HUDEP-2 (cell line): ENCODE measurements around the gene HERC5.
"Not testable (repeated sequence)": the region's sequence is repeated elsewhere in the genome, so short reads cannot be mapped to it uniquely, and the experiment has no call there.

Experiments used
- DNase-seq, 76 experiments: peaks; one replicate each; lab custom pipeline; 2025; ENCODE audit not compliant: unreplicated experiment in 76 of 76; lab: John Stamatoyannopoulos, UW

The HERC5 gene

DNA sequence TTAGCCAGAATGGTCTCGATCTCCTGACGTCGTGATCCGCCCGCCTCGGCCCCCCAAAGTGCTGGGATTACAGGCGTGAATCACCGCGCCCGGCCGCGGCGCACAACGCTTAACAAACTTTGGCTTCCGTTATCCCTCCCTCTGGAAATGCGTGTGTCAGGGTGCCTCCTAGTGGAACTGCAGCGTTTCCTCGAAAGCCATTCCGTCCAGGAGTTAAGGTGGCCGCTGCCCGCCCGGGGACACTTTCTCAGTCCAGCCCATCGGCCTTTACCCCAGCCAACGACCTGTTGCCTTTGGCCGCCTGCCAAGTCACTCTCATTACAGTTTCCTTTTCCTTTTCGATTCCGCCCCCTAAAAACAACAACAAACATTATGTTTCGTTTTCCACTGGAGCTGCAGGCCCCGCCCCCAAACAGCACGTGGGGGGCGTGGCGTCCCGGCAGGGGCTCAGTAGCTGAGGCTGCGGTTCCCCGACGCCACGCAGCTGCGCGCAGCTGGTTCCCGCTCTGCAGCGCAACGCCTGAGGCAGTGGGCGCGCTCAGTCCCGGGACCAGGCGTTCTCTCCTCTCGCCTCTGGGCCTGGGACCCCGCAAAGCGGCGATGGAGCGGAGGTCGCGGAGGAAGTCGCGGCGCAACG is at the start of gene HERC5:
Gene HERC5, plus strand, starts transcription at position 450 of the 637 bp plus-strand sequence. Its CDS starts 151 bp downstream, at position 601.
- DNase-seq, result peak in 72 of 76 experiments; percentile 7 to 87 (median 64)

DNA sequence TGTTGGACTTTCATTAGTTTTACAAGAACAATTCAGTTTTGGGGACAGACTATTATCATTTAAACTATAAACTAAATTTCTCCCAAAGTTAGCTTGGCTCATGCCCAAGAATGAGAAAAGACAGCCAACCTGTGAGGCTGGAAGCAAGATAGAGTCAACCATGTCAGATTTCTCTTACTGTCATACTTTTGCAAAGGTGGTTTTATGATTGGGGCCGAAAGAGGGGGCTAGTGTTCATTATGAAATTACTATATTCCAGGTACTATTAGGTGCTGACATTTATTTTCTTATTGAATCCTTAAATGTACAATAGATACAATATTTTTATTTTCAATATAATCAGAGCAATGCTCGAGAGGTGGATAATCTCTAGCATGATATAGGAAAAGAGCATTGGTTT is 47.7 kb upstream of the HERC5 start:
- no peak for DNase-seq

DNA sequence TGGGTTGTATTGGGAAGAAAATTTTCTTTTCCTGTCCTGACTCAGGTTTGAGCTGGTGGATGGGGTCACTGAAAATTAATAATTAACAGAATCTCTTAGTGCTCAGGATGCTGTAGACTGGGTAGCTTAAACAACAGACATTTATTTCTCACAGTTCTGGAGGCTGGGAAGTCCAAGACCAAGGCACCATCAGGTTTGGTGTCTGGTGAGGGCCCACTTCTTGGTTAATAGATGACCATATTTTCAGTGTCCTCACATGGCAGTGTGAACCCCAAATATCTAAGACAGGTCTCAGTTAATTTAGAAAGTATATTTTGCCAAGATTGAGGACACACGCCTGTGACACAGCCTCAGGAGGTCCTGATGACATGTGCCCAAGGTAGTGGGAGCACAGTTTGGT is 47.1 kb upstream of the HERC5 start:
- no peak for DNase-seq

DNA sequence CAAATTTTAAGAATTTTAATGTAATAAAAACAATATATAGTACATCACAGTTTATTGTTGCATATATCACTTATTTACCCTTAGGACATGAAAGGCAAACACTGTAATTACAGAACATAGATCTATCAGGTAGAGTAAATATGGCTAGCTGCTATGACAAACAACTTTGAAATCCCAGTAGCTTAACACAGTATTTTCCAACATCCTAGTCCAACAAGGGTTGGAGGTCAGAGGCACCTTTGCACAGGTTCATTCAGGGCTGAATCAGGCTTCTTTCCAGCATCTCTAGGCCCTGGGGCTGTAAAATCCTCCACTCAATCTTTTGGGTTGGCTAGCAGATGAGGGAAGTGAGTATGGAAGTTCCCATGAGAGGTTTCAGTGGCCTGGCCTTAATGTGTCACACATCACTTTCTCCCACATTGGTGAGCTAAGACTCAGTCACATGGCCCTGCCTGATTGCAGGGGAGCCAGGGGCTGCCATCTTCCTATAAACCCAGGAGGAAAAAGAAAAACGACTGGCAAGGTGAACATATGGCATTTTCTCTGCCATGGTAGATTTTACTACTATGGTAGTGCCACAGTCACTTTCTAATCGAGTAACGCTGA is 45.3 kb upstream of the HERC5 start:
- no peak for DNase-seq

DNA sequence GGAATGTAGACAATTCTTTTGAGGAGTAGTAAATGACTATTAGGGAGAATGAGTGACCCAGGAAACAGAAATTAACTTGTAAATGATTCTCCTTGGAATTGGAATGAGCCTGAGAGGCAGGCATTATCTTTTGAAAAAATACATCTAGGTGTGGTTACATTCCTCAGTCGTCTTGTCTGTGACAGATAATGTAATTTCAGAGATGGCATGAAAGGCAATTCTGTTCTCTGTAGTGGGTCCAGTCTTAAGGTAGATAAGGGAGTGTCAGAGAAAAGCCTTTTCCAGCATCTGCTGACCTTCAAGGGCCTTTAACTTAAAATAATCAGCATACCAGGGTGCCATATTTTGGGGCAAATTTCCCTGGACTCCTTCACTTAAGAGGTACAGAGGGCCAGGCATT is 43.1 kb upstream of the HERC5 start:
- DNase-seq, result peak in 18 of 76 experiments; percentile 2 to 67 (median 26)

DNA sequence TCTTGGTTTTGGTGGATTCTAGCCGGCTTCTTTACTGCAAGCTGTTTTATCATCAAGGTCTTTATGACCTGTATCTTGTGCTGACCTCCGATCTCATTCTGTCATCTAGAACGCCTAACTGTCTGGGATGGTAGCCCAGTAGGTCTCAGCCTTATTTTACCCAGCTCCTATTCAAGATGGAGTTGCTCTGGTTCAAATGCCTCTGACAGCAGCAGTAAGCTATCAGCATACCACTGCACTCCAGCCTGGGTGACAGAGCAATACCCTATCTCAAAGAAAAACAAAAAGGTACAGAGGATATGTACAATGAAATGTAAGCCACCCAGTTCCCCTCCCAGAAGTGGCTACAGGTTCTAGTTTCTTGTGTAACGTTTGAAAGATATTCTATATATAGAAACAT is 42.2 kb upstream of the HERC5 start:
- no peak for DNase-seq

DNA sequence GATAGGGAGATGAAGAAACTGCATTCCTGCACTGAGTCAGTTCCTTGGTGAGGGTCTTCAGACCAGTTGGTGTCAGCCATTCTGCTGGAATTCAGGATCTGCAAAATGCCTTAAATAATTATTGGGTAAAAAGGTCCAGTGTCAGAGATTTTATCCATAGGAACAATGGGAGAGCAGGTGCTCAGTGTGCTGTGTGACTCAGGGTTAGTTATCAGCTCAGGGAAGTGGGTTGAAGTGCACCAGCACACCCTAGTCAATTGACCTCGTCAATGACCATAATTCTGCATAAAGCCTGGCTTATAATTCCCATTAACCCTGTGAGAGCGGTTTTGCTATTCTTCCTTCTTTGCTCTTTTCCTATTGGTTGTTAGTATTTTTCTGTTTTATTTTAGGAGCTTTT is 40.9 kb upstream of the HERC5 start:
- no peak for DNase-seq

DNA sequence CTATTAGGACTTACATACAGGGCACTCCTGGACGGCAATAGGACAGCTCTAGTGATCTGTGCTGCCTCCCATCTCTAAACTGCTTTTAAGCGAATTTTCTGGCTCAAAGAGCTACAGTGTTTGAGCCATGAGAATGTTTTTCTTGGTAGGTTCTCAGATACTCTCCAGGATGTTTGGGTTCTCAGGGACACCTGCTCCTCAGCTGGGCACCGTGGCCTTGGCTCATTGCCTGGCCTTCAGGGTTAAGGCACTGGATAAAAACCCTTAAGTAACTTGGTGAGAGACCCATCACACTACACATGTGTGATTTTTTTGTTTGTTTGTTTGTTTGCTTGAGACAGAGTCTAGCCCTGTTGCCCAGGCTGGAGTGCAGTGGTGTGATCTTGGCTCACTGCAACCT is 38.5 kb upstream of the HERC5 start:
- DNase-seq, result no peak

DNA sequence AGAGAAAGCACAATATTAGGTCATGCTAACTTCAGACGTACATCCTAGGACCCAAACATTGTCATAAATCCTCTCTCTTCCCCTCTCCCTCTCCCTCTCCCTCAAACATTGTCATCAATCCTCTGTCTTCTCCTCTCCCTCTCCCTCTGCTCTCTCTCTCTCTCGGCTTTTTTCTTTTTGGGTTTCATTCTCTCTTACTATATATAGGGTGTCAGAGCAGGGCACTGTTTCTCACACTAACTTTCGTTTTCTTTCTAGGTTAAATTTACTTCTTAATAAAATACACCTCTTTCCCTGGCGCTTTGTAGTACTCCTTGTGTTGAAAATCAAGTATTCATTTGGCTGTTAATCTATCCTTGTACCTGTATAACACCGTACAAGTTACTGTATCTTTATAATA is 37.0 kb upstream of the HERC5 start:
- DNase-seq, result no peak

DNA sequence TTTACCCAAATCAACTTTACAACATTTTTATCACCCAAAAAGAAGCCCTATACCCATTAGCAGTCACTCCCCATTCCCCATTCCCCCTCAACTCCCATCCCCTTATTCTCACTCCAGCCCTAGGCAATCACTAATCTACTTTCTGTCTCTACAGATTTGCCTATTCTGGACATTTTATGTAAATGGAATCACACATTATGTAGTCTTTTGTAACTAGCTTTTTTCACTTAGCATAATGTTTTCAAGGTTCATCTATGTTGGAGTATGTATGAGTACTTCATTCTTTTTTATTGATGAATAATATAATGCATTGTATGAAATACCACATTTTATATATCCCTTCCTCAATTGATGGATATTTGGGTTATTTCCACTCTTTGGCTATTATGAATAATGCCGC is 36.1 kb upstream of the HERC5 start:
- no peak for DNase-seq

DNA sequence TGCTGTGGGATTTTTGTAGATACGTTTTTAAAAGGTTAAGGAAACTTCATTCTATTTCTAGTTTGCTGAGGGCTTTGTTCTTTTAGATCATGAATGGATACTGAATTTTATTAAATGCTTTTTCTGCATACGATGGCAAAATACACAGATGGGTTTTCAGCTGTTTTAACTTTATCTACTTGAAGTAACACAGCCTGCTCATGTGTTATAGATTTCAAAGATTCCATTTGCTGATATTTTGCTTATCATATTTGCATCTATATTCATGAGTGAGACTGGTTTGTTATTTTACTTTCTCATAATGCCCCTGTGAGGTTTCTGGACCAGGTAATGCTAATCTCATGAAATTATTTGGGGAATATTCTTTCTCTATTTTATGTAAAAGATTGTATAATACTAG is 34.5 kb upstream of the HERC5 start:
- no peak for DNase-seq

DNA sequence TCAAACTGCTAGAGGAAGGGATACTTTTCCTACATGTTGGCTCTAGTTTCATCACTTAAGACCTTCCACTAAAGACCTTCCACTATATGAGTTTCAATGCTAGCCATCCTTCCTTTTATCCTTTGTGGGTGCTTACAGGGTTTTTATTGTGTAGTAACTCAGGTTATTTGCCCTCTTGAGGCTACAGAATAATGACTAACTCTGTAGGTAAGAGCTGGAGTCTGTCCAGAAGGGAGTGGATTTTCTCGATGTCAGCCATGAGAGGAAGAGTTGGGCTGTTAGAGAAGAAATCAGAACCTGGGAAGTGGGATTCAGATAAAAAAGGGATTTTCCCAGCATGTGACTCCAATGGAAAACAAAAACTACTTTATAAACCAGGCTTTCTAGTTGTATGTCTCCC is 27.5 kb upstream of the HERC5 start:
- DNase-seq, result no peak

DNA sequence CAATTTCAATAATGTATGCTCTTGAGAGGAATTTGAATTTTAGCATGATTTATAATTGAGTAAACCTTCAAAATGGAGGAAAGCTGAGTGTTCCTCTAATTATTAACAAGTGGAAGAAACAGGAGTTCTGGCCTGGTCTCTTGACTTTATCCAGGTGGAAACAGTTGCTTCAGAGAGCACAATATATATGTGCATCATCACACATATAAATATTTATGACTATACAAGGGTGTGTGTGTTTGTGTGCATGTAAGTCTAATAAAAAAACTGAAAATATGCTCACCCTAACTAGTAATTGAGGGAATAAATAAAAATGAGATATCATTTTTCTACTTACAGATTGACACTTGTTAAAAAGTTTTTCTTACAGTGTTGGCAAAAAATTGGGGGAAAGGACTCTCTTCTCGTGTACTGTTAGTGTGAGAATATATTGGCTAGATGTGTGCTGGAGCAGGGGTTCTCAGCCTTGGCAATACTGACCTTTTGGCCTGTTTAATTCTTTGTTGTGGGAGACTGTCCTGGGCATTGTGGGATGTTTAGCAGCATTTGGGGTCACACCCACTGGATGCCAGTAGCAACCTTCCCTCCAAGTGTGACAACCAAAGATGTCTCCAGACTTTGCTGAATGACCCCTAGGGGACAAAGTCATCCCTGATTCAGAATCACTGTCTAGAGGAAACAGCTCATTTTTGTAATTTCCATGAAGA is 20.8 kb upstream of the HERC5 start:
- no peak for DNase-seq

DNA sequence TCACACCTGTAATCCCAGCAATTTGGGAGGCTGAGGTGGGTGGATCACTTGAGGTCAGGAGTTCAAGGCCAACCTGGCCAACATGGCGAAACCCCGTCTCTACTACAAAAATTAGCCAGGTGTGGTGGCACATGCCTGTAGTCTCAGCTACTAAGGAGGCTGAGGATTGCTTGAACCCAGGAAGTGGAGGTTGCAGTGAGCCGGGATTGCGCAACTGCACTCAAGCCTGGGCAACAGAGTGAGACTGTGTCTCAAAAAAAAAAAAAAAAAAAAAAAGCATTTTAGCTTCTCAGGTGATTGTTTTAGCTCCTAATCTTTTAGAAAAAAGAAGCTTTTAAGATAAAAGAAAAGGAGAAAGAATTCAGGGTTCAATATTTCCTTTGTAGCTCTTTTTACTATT is 19.0 kb upstream of the HERC5 start:
- DNase-seq, result not testable (repeated sequence)

DNA sequence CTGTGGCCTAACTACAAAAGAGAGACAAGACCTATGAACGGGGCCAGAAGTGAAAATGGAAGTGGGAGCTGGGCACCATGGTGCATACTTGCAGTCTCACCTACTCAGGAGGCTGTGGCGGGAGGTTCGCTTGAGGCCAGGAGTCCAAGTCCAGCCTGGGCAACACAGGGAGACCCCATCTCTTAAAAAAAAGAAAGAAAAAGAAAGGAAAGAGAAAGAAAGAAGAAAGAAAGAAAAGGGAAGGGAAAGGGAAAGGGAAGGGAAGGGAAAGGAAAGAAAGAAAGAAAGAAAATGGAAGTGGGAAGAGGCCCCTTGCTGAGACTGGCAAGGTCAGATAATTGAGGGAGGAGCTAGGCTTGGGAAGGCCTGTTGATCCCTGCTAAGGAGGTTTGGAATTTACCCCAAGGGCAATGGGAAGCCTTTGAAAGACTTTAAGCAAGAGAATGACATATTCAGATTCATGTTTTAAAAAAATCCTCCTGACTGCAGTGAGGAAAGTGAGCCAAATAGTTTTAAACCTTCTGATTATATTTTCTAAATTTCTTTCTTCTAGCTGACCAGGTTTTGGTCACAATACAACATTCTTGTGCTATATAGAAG is 17.7 kb upstream of the HERC5 start:
- DNase-seq, result no peak

DNA sequence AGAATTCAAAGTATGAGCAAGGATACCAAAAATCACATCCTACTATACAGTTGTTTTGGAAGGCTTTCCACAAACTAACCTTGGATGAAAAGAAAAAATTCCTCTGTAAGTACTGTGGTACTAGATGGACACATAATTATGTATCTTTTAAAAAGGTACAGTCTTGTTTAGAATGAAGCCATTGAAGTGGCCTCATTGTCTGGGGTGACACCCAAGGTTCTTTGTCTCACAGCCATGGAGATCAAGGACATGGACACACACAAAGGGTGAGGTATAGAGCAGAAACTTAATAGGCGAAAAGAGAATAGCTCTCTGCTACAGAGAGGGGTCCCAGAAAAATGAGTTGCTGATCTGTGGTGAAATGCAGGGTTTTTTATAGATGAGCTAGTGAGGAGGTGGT is 16.8 kb upstream of the HERC5 start:
- DNase-seq, result no peak

DNA sequence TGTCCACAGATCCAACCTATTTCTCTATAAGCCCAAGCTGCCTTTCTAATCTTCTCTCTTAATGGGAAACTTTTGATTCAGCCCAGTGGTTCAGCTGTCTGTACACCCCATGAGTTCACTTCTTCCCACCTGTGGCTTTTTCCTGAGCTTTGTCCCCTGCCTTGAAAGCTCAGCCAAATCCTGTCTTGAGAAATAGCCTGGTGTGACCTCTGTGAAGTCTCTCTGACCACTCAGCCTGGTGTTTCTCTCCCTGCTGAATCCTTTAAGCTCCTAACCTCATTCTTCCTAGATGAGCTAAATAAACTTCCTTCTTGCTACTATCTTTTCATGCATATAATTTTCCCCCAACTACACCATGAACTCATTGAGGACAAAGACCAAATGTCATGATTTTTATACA is 15.2 kb upstream of the HERC5 start:
- no peak for DNase-seq

DNA sequence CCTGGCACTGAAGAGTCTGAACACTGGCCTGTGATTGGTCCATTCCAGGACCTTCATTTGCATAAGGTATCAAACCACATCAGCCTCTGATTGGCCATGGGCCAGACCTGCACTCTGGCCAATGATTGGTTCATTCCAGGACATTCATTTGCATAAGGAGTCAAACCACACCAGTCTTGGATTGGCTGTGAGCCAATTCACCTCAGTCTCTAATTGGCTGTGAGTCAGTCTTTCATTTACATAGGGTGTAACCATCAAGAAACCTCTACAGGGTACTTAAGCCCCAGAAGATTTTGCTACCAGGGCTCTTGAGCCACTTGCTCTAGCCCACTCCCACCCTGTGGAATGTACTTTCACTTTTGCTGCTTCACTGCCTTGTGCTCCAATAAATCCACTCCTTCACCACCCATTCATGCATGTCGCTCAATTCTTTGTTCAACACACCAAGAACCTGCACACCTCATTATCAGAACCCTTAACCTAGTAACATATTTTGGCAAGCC is 14.2 kb upstream of the HERC5 start:
- peak in 3 of 76 experiments; percentile 3 to 35 (median 6) for DNase-seq

DNA sequence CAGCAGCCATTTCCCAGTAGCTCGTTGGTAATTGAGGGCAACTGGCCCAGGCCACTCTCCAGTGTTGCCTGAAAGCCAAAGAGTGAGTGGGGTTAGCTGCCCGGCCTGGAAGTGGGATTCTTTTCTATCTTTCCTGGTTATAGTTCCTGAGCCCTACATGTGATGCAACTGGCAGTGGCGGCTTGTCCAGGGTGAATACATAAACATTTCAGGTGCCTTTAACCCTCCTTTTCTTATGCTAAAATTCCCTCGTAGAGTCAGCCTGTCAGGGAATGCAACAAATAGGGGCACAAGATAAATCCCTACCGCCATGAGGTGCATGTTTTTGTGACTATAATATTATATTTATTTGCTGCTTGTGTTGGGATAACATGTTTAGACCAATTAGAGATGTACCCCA is 13.4 kb upstream of the HERC5 start:
- DNase-seq, result no peak

DNA sequence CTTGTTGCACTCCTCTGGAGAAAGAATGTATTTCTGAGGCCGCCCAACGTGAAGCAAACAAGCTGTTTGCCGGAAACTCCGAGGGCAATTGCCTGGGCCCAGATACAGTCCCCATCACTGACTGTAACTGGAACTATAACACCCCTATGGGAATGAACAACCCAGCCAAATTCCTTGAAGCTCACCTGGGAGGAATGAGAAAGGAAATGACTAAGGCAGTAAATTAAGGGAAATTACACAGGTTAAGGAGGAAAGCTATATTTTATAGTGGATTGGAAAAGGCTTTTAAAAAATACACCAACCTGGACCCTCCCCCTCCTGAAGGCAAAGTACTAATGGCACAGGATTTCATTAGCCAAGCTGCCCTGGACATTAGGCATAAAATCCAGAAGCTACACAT is 11.7 kb upstream of the HERC5 start:
- DNase-seq, result no peak

DNA sequence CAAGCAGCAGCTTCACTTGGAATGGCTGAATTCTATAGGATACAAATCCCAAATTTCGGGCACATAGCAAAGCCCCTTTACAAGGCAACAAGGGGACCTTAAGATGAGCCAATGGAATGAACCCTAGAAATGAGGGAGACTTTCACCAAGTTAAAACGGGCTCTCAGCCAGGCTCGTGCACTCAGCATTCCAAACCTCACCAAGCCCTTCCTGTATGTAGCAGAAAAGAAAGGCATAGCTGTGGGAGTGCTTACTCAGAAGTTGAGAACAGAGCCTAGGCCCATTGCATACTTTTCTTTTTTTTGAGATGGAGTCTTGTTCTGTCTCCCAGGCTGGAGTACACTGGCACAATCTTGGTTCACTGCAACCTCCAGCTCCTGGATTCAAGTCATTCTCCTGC is 10.8 kb upstream of the HERC5 start:
- no peak for DNase-seq
